Heart left ventricle (tissue), 13 donors: ENCODE measurements around the gene DUSP12.

Experiments used
- CTCF ChIP-seq, 12 donors: fragments of 200-600 bp; sonication (generic) in 4 of 12; IDR thresholded peaks; one replicate each; pipeline versions ENCODE4 v1.5.0 to v1.8.0; 2018 to 2022; ENCODE audit warnings: antibody characterized with exemption in 12 of 12, mild to moderate bottlenecking in 5 of 12
- POLR2A ChIP-seq, 2 donors: fragments of 450-650 bp; IDR thresholded peaks; one replicate each; pipeline ENCODE4 v1.6.1; 2017; ENCODE audit warnings: antibody characterized with exemption in 2 of 2, mild to moderate bottlenecking in 2 of 2, moderate library complexity in 2 of 2
- donor health status: ischemic (EF 13 %, LVEDD 7.1; RV severe dilation, severe dysfunction).
- donor health status: DM: no; HTN: yes; CAD: no.
- donor health status: DM: no; HTN: no; CAD: no.
- donor health status: ischemic (EF 25% LVEDD 6.9; RV normal size, moderate dysfunction).
- donor health status: ischemic (EF 25% LVEDD 5.7; RV mildly dilated, moderate dysfunction).
- donor health status: ischemic (EF 35%, LVEDD 5.7; RV mildly dilated, moderate dysfunction).
- donor health status: nonischemic (EF 11% LVEDD 7.7; RV severe dilation, severe dysfunction).
- donor health status: DM: yes; HTN: yes; CAD: no.
- donor health status: PGD.
- donor health status: ischemic (EF 29% LVEDD 5.4; RV normal size, mild dysfunction).
- donor health status: nonischemic (EF 23%, LVEDD 6.1; RV moderate dilation, normal function).

GRCh38 chr1:161770250-161770649 lies 20.7 kb downstream of the DUSP12 start:
- no peak for TF ChIP-seq CTCF (IDR thresholded peaks at IDR 0.05)
- TF ChIP-seq POLR2A (IDR thresholded peaks at IDR 0.05): no peak
